ENCODE measurements around the gene BBS5. TPM values are rescaled to one million over a fixed set of nuclear protein-coding genes. Genes with fewer than 3 reads are reported as not detected.
"Not testable (repeated sequence)": the region's sequence is repeated elsewhere in the genome, so short reads cannot be mapped to it uniquely, and the experiment has no call there.

BBS5 gene
- total RNA-seq, 2 donors from 2014 or later = 7.7 to 14.7 TPM

DNA sequence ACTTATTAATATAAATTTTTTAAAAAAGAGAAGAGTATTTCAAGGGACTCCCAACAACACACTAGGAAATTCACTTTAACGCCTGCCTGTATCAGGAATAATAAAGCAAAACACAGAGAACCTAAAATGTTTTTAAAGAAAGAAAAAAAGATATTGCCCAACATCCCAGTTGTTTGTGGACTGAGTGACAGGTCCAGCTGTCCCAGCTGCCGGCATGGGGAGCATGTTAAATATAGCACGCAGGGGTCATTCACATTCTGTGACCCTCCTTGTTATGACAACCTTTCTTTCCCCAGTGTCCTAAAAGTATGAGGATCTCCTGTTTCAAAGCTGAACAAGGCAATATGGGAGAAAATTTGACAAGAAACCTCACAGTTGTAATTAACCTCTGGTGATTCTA, 34.6 kb downstream of the BBS5 start:
- Histone ChIP-seq H3K4me1 (replicated peaks) (no peaks in the 10 kb centered on the region), H3K9me3 (no peaks in the 10 kb centered on the region), H3K27me3 (replicated peaks; ENCODE audit: insufficient read depth) (no peaks in the 10 kb centered on the region), H3K36me3 (no peaks in the 10 kb centered on the region), H3K4me3 (no peak overlapping the region), H3K27ac (no peak overlapping the region)
- intact Hi-C loops (cut with DNase I) = no loop called here
- 65% methylated on average over 3 of the region's 3 CpGs for WGBS
- TF ChIP-seq POLR2A (IDR thresholded peaks at IDR 0.05) (no peak), POLR2AphosphoS5 (IDR thresholded peaks at IDR 0.05) (no peak)
- TF ChIP-seq, protein P1, sequence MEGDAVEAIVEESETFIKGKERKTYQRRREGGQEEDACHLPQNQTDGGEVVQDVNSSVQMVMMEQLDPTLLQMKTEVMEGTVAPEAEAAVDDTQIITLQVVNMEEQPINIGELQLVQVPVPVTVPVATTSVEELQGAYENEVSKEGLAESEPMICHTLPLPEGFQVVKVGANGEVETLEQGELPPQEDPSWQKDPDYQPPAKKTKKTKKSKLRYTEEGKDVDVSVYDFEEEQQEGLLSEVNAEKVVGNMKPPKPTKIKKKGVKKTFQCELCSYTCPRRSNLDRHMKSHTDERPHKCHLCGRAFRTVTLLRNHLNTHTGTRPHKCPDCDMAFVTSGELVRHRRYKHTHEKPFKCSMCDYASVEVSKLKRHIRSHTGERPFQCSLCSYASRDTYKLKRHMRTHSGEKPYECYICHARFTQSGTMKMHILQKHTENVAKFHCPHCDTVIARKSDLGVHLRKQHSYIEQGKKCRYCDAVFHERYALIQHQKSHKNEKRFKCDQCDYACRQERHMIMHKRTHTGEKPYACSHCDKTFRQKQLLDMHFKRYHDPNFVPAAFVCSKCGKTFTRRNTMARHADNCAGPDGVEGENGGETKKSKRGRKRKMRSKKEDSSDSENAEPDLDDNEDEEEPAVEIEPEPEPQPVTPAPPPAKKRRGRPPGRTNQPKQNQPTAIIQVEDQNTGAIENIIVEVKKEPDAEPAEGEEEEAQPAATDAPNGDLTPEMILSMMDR (IDR thresholded peaks at IDR 0.05) = no peak
- DNase-seq (ENCODE audit: low spot score) = no peak

DNA sequence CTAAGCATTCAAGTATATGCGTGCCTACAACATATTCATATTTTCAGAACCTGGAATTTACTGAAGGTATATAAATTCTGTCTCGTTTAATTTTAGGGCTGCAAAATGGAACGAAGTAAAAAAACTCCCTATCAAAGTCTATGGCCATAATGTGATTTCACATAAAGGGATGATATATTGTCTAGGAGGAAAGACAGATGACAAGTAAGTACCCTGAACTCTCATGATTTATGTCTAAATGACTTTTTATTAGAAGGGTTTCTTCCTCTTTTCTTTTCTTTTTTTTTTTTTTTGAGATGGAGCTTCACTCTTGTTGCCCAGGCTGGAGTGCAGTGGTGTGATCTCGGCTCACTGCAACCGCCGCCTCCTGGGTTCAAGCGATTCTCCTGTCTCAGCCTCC, 35.5 kb downstream of the BBS5 start:
- H3K27me3 ChIP-seq (replicated peaks; ENCODE audit: insufficient read depth); DNase-seq (ENCODE audit: low spot score); H3K4me3 ChIP-seq; H3K27ac ChIP-seq; H3K36me3 ChIP-seq; intact Hi-C loops (cut with DNase I); H3K9me3 ChIP-seq; H3K4me1 ChIP-seq (replicated peaks): not testable (repeated sequence)
- 84% methylated on average over 7 of the region's 7 CpGs for WGBS

DNA sequence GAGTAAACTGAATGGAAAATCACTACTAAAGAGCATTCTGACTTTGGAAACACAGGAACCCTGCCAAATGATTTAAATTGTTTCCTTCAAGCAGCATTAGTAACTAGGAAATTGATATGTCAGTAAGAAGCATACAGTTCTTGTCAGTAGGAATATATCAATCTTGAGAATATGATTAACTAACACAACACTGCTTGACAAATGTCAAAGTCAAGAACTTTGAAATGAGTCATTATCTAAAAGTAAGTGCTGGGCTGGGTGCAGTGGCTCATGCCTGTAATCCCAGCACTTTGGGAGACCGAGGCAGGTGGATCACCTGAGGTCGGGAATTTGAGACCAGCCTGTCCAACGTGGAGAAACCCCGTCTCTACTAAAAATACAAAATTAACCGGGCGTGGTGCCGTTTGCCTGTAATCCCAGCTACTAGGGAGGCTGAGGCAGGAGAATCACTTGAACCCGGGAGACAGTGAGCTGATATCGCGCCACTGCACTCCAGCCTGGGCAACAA, 37.2 kb downstream of the BBS5 start:
- H3K4me3 ChIP-seq; H3K27me3 ChIP-seq (replicated peaks; ENCODE audit: insufficient read depth); DNase-seq (ENCODE audit: low spot score); H3K36me3 ChIP-seq; H3K27ac ChIP-seq; H3K4me1 ChIP-seq (replicated peaks); H3K9me3 ChIP-seq; intact Hi-C loops (cut with DNase I): not testable (repeated sequence)
- 94% methylated on average over 10 of the region's 10 CpGs for WGBS

DNA sequence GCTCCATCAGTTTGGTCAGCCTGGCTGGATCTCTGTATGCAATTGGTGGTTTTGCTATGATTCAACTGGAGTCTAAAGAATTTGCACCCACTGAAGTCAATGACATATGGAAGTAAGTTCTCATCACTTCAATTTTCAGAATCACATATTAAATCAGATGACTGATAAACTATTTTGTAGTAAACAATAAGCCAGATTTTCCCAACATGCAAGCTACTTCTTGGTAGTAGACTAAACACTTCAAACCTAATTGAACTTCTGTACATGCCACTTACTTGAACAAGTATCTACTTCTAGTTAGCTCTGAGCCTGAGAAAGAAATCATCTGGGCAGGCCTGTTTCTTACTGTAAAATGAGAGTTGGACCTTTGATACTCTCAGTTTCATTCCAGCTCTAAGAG, 41.6 kb downstream of the BBS5 start:
- no peak overlapping the region for H3K4me3 ChIP-seq
- intact Hi-C loops (cut with DNase I) = no loop called here
- peaks cover 0 to 2% of the 10 kb centered on the region in 2 donors for H3K36me3 ChIP-seq
- no peaks in the 10 kb centered on the region for H3K9me3 ChIP-seq
- H3K27me3 ChIP-seq (replicated peaks; ENCODE audit: insufficient read depth) = no peaks in the 10 kb centered on the region
- no peaks in the 10 kb centered on the region for H3K4me1 ChIP-seq (replicated peaks)
- DNase-seq (ENCODE audit: low spot score) = no peak
- TF ChIP-seq, protein P1 (IDR thresholded peaks at IDR 0.05) = no peak
- no peak for TF ChIP-seq POLR2A (IDR thresholded peaks at IDR 0.05)
- no peak for TF ChIP-seq POLR2AphosphoS5 (IDR thresholded peaks at IDR 0.05)
- no peak overlapping the region for H3K27ac ChIP-seq

DNA sequence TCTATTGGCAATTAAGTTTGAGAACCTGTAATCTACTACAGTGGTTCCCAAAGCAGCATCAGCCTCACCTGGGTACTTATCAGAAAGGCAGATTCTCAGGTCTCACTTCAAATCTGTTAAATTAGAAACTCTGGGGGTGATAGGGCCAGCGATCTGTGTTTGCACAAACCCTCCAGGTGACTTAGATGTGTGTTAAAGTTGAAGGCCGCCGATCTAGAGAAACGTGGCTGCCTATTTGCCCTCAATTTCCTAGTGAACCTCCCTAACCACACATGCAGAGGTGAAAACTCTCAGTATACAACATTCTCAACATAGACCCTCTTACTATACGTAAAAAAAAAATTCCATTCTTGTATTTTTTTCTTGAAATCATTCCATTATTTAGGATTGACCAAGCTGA, 44.4 kb downstream of the BBS5 start:
- Histone ChIP-seq H3K4me3 (no peak overlapping the region), H3K27ac (no peak overlapping the region), H3K27me3 (replicated peaks; ENCODE audit: insufficient read depth) (no peaks in the 10 kb centered on the region), H3K36me3 (peaks cover 0 to 2% of the 10 kb centered on the region in 2 donors), H3K4me1 (replicated peaks) (no peaks in the 10 kb centered on the region), H3K9me3 (no peaks in the 10 kb centered on the region)
- DNase-seq (ENCODE audit: low spot score) = no peak
- TF ChIP-seq POLR2A (IDR thresholded peaks at IDR 0.05) = no peak
- TF ChIP-seq POLR2AphosphoS5 (IDR thresholded peaks at IDR 0.05) = no peak
- TF ChIP-seq, protein P1 (IDR thresholded peaks at IDR 0.05) = no peak
- intact Hi-C loops (cut with DNase I) = no loop called here
- 66% methylated on average over 5 of the region's 5 CpGs for WGBS

DNA sequence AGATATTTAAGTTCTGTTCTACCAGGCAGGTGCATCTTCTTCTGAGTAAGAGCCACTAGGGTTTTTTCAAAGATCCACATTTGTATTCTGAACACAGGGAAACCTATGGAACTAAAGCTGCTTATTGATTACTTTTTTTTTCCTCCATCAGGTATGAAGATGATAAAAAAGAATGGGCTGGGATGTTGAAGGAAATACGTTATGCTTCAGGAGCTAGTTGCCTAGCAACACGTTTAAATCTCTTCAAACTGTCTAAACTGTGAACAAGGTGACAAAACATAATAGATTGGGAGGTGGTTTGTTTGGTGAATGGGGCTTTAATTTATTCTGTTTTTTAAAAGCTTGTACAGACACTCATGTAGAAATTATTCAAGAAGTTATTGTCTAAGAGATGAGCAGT, 46.1 kb downstream of the BBS5 start:
- DNase-seq (ENCODE audit: low spot score) = no peak
- Histone ChIP-seq H3K36me3 (no peaks in the 10 kb centered on the region), H3K4me1 (replicated peaks) (no peaks in the 10 kb centered on the region), H3K27ac (no peak overlapping the region), H3K4me3 (no peak overlapping the region), H3K27me3 (replicated peaks; ENCODE audit: insufficient read depth) (no peaks in the 10 kb centered on the region), H3K9me3 (no peaks in the 10 kb centered on the region)
- TF ChIP-seq, protein P1 (IDR thresholded peaks at IDR 0.05) = no peak
- TF ChIP-seq POLR2AphosphoS5 (IDR thresholded peaks at IDR 0.05) = no peak
- no peak for TF ChIP-seq POLR2A (IDR thresholded peaks at IDR 0.05)
- intact Hi-C loops (cut with DNase I) = no loop called here
- 67% methylated on average over 2 of the region's 2 CpGs for WGBS

Data from prostate gland (tissue), 2 donors.